CD4-positive, alpha-beta T cell treated with Interleukin-4 for 1 hour (primary cell): Measurements from ENCODE around the gene ANTXR1.

ENCODE experiments used
- DNase-seq, 2 donors: peaks; one replicate each; pipeline ENCODE4 v3.0.0-alpha.2; 2020 to 2022

Gene ANTXR1

GRCh38 chr2:69076601-69077000 is 63.6 kb downstream of the ANTXR1 start:
- no peak for DNase-seq

- no peak for DNase-seq
These were observed 64.4 kb downstream of the ANTXR1 start for GRCh38 chr2:69077252-69077950.

GRCh38 chr2:69080071-69080470 is 67.1 kb downstream of the ANTXR1 start:
- no peak for DNase-seq

GRCh38 chr2:69081001-69081580 is 68.1 kb downstream of the ANTXR1 start:
- no peak for DNase-seq

GRCh38 chr2:69081757-69082156 is 68.8 kb downstream of the ANTXR1 start:
- no peak for DNase-seq

GRCh38 chr2:69082430-69082997 is 69.5 kb downstream of the ANTXR1 start:
- peak in 1 of 2 donors; percentile 15 for DNase-seq

- DNase-seq, result no peak
These were observed 70.3 kb downstream of the ANTXR1 start for GRCh38 chr2:69083235-69083748.

GRCh38 chr2:69084492-69084891 is 71.5 kb downstream of the ANTXR1 start:
- DNase-seq, result no peak

GRCh38 chr2:69086466-69086865 is 73.5 kb downstream of the ANTXR1 start:
- DNase-seq, result no peak

- DNase-seq, result no peak
These were observed 74.4 kb downstream of the ANTXR1 start for GRCh38 chr2:69087211-69087911.

- no peak for DNase-seq
These were observed 74.9 kb downstream of the ANTXR1 start for GRCh38 chr2:69087912-69088240.

- DNase-seq, result no peak
These were observed 75.5 kb downstream of the ANTXR1 start for GRCh38 chr2:69088466-69088865.

GRCh38 chr2:69089266-69089665 is 76.3 kb downstream of the ANTXR1 start:
- DNase-seq, result no peak

GRCh38 chr2:69089998-69090397 is 77.0 kb downstream of the ANTXR1 start:
- DNase-seq, result no peak

- DNase-seq, result no peak
These were observed 77.8 kb downstream of the ANTXR1 start for GRCh38 chr2:69090820-69091219.

GRCh38 chr2:69092857-69093256 is 79.9 kb downstream of the ANTXR1 start:
- DNase-seq, result no peak

- no peak for DNase-seq
These were observed 82.3 kb downstream of the ANTXR1 start for GRCh38 chr2:69095305-69095704.

GRCh38 chr2:69096326-69097095 is 83.5 kb downstream of the ANTXR1 start:
- DNase-seq, result no peak

GRCh38 chr2:69097148-69097610 is 84.2 kb downstream of the ANTXR1 start:
- DNase-seq, result no peak

GRCh38 chr2:69097891-69098655 is 85.1 kb downstream of the ANTXR1 start:
- DNase-seq, result no peak

- no peak for DNase-seq
These were observed 86.6 kb downstream of the ANTXR1 start for GRCh38 chr2:69099541-69099940.

- DNase-seq, result no peak
These were observed 87.3 kb downstream of the ANTXR1 start for GRCh38 chr2:69100220-69100723.
